GM12878 (cell line): Measurements from ENCODE around the gene CHMP1B.

Experiments
- BMI1 ChIP-seq: fragments of 450-650 bp; IDR thresholded peaks from 2 replicates; pipeline ENCODE4 v1.6.1; 2016; ENCODE audit warnings: mild to moderate bottlenecking, moderate library complexity, borderline replicate concordance
- FOS ChIP-seq: IDR thresholded peaks from 3 replicates; pipeline ENCODE4 v1.6.1; 2011; ENCODE audit warnings: borderline replicate concordance; ENCODE audit not compliant: insufficient read length; ENCODE audit errors: extremely low read depth
- FOXK2 ChIP-seq: fragments of 450-650 bp; IDR thresholded peaks from 2 replicates; pipeline ENCODE4 v1.6.1; 2017; ENCODE audit warnings: mild to moderate bottlenecking, moderate library complexity
- HDAC2 ChIP-seq: fragments of 200-600 bp; sonication (generic); IDR thresholded peaks from 2 replicates; pipeline ENCODE4 v1.6.1; 2017
- NR2C2 ChIP-seq: IDR thresholded peaks from 2 replicates; pipeline ENCODE4 v1.6.1; 2011; ENCODE audit warnings: borderline replicate concordance, low read depth; ENCODE audit not compliant: control insufficient read depth, insufficient read length
- PAX5 ChIP-seq: IDR thresholded peaks from 2 replicates; pipeline ENCODE4 v1.6.1; 2011; ENCODE audit warnings: low read depth, low read length, borderline replicate concordance
- POLR2AphosphoS5 ChIP-seq: IDR thresholded peaks from 2 replicates; pipeline ENCODE4 v1.6.1; 2011; ENCODE audit warnings: mild to moderate bottlenecking, low read length, inconsistent platforms
- TARDBP ChIP-seq: IDR thresholded peaks from 2 replicates; pipeline ENCODE4 v1.6.1; 2016; ENCODE audit warnings: borderline replicate concordance
- TF ChIP-seq, protein P1 (sequence below), 3 experiments: IDR thresholded peaks in 2 of 3; conservative IDR thresholded peaks in 1 of 3; 2 replicates each; pipeline ENCODE4 v1.5.1; 2011; ENCODE audit warnings: low read depth in 3 of 3, low read length in 3 of 3, mild to moderate bottlenecking in 3 of 3, control low read depth in 2 of 3, moderate library complexity in 2 of 3, inconsistent platforms in 1 of 3, mixed read lengths in 1 of 3; ENCODE audit not compliant: control insufficient read depth in 2 of 3, insufficient read depth in 1 of 3; ENCODE audit errors: extremely low read depth in 1 of 3
- TF ChIP-seq, protein P2 (sequence below): IDR thresholded peaks from 2 replicates; pipeline ENCODE4 v1.6.1; 2011; ENCODE audit warnings: mild to moderate bottlenecking, low read depth, low read length, moderate library complexity; ENCODE audit not compliant: insufficient replicate concordance
- TF ChIP-seq, protein P3 (sequence below): IDR thresholded peaks from 2 replicates; pipeline ENCODE4 v1.6.1; 2012; ENCODE audit warnings: mild to moderate bottlenecking, low read depth, low read length
- TF ChIP-seq, protein P4 (sequence below): IDR thresholded peaks from 2 replicates; pipeline ENCODE4 v1.6.1; 2012; ENCODE audit warnings: low read depth, low read length, improper control_type of control experiment
- TF ChIP-seq, protein P5 (sequence below): IDR thresholded peaks from 2 replicates; pipeline ENCODE4 v1.6.1; 2012; ENCODE audit warnings: low read depth, low read length, improper control_type of control experiment

DNA sequence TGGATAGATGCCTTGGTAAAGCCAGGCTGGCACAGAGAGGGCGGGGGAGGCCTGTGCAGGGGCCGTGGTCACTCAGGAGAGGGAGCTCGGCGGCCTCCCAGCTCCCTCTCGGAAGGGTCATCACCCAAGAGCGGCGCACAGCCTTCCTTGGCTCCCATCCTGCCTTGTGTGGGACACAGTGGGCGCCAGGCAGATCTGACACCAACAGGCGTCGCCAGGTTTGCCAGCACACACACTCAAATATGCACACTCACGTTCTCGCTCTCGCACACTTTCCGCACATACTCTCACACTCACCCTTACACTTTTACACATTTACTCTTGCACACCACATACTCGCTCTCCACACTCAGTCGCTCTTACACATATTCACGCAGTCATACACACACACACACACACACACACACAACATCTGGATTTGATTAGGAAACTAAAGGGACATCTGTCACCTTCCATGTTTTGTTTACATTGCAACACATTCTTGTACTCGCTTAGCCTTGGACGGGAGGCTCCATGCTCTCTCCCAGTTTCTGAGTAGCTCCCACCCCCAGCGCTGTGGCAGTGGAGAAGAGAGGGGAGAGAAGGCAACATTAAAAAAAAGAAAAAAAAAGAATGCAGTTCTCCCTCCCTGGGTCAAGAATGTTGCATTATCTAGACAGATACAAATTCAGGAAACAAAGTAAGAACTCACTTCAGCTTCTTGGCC is 10.5 kb downstream of the CHMP1B start:
- TF ChIP-seq BMI1, result no peak
- TF ChIP-seq, protein P1, sequence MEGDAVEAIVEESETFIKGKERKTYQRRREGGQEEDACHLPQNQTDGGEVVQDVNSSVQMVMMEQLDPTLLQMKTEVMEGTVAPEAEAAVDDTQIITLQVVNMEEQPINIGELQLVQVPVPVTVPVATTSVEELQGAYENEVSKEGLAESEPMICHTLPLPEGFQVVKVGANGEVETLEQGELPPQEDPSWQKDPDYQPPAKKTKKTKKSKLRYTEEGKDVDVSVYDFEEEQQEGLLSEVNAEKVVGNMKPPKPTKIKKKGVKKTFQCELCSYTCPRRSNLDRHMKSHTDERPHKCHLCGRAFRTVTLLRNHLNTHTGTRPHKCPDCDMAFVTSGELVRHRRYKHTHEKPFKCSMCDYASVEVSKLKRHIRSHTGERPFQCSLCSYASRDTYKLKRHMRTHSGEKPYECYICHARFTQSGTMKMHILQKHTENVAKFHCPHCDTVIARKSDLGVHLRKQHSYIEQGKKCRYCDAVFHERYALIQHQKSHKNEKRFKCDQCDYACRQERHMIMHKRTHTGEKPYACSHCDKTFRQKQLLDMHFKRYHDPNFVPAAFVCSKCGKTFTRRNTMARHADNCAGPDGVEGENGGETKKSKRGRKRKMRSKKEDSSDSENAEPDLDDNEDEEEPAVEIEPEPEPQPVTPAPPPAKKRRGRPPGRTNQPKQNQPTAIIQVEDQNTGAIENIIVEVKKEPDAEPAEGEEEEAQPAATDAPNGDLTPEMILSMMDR (IDR thresholded peaks at IDR 0.05 in 2 of 3, conservative IDR thresholded peaks at IDR 0.05 in 1 of 3; ENCODE audit: control insufficient read depth in 2 of 3, extremely low read depth in 1 of 3, insufficient read depth in 1 of 3, low read depth in 3 of 3, low read length in 3 of 3), result no peak
- TF ChIP-seq PAX5, result no peak
- no peak for TF ChIP-seq FOXK2
- TF ChIP-seq, protein P2, sequence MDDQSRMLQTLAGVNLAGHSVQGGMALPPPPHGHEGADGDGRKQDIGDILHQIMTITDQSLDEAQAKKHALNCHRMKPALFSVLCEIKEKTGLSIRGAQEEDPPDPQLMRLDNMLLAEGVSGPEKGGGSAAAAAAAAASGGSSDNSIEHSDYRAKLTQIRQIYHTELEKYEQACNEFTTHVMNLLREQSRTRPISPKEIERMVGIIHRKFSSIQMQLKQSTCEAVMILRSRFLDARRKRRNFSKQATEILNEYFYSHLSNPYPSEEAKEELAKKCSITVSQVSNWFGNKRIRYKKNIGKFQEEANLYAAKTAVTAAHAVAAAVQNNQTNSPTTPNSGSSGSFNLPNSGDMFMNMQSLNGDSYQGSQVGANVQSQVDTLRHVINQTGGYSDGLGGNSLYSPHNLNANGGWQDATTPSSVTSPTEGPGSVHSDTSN, result peak; percentile 14
- TF ChIP-seq, protein P3, sequence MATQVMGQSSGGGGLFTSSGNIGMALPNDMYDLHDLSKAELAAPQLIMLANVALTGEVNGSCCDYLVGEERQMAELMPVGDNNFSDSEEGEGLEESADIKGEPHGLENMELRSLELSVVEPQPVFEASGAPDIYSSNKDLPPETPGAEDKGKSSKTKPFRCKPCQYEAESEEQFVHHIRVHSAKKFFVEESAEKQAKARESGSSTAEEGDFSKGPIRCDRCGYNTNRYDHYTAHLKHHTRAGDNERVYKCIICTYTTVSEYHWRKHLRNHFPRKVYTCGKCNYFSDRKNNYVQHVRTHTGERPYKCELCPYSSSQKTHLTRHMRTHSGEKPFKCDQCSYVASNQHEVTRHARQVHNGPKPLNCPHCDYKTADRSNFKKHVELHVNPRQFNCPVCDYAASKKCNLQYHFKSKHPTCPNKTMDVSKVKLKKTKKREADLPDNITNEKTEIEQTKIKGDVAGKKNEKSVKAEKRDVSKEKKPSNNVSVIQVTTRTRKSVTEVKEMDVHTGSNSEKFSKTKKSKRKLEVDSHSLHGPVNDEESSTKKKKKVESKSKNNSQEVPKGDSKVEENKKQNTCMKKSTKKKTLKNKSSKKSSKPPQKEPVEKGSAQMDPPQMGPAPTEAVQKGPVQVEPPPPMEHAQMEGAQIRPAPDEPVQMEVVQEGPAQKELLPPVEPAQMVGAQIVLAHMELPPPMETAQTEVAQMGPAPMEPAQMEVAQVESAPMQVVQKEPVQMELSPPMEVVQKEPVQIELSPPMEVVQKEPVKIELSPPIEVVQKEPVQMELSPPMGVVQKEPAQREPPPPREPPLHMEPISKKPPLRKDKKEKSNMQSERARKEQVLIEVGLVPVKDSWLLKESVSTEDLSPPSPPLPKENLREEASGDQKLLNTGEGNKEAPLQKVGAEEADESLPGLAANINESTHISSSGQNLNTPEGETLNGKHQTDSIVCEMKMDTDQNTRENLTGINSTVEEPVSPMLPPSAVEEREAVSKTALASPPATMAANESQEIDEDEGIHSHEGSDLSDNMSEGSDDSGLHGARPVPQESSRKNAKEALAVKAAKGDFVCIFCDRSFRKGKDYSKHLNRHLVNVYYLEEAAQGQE, result no peak
- TF ChIP-seq NR2C2, result no peak
- no peak for TF ChIP-seq POLR2AphosphoS5
- TF ChIP-seq TARDBP, result no peak
- no peak for TF ChIP-seq FOS
- TF ChIP-seq HDAC2, result no peak
- TF ChIP-seq, protein P4, sequence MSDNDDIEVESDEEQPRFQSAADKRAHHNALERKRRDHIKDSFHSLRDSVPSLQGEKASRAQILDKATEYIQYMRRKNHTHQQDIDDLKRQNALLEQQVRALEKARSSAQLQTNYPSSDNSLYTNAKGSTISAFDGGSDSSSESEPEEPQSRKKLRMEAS, result no peak
- TF ChIP-seq, protein P5, sequence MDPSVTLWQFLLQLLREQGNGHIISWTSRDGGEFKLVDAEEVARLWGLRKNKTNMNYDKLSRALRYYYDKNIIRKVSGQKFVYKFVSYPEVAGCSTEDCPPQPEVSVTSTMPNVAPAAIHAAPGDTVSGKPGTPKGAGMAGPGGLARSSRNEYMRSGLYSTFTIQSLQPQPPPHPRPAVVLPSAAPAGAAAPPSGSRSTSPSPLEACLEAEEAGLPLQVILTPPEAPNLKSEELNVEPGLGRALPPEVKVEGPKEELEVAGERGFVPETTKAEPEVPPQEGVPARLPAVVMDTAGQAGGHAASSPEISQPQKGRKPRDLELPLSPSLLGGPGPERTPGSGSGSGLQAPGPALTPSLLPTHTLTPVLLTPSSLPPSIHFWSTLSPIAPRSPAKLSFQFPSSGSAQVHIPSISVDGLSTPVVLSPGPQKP, result no peak
